NCI-H1105 (cell line): ENCODE measurements around the gene GRB14.
"Not testable (repeated sequence)": the region's sequence is repeated elsewhere in the genome, so short reads cannot be mapped to it uniquely, and the experiment has no call there.

Source experiments
- DNase-seq: peaks from one replicate; lab custom pipeline; 2025; lab: John Stamatoyannopoulos, UW

The GRB14 gene

GRCh38 chr2:164495491-164496223 is 125.6 kb downstream of the GRB14 start:
- DNase-seq = peak; percentile 12

GRCh38 chr2:164485541-164485940 is 135.7 kb downstream of the GRB14 start:
- no peak for DNase-seq

DNA sequence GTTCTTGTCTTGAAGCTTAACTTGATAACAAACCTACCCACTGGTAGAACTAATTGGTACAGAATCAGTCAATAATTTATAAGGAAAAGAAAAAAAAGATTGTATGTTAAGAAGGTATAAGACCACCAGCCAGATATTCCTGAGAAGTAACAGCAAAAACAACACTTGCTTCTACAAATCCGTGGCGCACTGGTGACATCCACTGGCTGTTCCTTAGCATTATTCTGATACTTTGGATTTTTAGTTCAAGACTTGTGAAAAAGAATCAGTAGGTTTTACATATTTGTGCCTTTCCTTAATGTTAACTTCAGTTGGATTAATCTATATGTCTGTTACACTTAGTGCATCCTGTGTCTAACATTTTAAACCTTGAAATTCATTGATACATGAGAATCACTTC is 141.8 kb downstream of the GRB14 start:
- peak; percentile 26 for DNase-seq

GRCh38 chr2:164478205-164478604 is 143.1 kb downstream of the GRB14 start:
- DNase-seq = no peak

DNA sequence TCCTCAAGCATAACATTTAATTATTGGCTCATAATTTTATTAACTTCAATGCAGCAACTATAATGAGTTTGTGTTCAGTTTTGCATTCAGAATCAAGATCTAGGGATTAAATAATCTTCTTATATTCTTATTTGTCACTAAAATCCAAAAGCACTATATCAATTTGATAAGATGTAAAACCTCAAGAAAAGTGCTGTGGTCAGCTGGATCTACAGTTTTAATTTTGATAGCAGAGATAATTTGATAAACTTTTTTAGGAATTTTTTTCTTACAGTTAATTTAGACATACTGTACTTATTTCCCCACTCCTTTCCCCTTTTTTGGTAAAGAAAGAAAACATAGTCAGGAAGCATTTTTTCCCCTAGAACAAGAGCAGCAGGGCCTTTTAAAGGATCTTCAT is 146.4 kb downstream of the GRB14 start:
- no peak for DNase-seq

- no peak for DNase-seq
These were observed 148.3 kb downstream of the GRB14 start for GRCh38 chr2:164473021-164473420.

DNA sequence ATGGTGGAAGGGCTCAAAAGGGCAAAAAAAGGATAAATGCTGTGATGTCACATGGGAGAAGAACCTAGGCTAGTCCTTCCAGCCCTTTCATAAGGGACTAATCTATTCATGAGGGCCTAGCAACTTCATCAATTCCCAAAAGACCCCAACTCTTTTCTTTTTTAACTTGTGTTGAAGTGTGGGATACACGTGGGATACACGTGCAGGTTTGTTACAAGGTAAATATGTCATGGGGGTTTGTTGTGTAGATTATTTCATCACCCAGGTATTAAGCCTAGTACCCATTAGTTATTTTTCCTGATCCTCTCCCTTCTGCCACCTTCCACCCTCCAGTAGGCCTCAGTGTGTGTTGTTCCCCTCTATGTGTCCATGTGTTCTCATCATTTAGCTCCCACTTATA is 156.2 kb downstream of the GRB14 start:
- DNase-seq = not testable (repeated sequence)

GRCh38 chr2:164464376-164464775 is 156.9 kb downstream of the GRB14 start:
- no peak for DNase-seq

GRCh38 chr2:164458792-164459191 is 162.5 kb downstream of the GRB14 start:
- peak; percentile 2 for DNase-seq

GRCh38 chr2:164457271-164457670 is 164.0 kb downstream of the GRB14 start:
- DNase-seq = no peak

- DNase-seq = peak; percentile 91
These were observed 164.7 kb downstream of the GRB14 start for GRCh38 chr2:164456619-164457018.

- DNase-seq = no peak
These were observed 167.5 kb downstream of the GRB14 start for GRCh38 chr2:164453656-164454305.

DNA sequence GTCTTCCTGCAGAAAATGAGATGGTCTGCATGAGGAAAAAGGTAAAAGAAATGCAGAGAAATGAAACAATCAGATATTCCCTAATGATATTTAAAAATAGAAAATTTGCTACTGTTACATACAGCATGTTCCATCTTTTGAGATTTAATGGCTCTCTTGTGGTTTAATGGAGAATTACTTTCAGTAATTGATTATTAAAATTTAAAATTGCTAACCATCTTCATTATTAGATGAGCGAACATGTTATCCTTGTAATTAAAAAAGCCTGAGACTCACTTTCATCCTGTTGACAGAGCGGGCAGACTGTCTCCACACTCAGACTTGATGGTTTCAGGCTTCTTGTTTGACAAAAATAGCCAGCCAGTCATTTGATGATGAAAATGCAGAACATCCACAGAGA is 171.0 kb downstream of the GRB14 start:
- no peak for DNase-seq

- no peak for DNase-seq
These were observed 171.6 kb downstream of the GRB14 start for GRCh38 chr2:164449706-164450105.

DNA sequence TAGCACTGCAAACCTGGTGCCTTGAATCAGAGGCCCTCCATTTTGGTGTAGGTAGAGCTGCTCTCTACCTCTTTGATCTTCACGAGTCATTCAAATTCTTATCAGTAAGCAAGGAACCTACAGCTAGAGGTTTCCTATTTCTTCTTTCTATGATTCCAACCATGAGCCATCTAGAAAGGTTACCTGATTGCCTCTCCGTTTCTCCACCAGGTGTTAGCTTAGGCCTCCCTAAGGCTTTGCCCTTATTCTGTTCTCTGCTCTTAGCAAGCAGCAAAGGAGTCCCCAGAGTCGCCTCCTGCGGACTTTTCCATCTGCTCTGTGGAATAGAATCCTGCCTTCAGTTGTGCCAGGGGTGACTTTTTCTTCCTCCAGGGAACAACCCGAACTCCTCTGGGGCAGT is 173.6 kb downstream of the GRB14 start:
- no peak for DNase-seq
